OCI-M1 (cell line): ENCODE measurements around the gene LSP1.
"Not testable (repeated sequence)": the region's sequence is repeated elsewhere in the genome, so short reads cannot be mapped to it uniquely, and the experiment has no call there.

ENCODE experiments used
- DNase-seq: peaks from one replicate; lab custom pipeline; 2025; lab: John Stamatoyannopoulos, UW

LSP1 gene

GRCh38 chr11:1864831-1865665, 12.2 kb downstream of the LSP1 start:
- DNase-seq: no peak

- no peak for DNase-seq
Observed at GRCh38 chr11:1866226-1866625, 13.3 kb downstream of the LSP1 start.

GRCh38 chr11:1866776-1867175, 13.9 kb downstream of the LSP1 start:
- DNase-seq: no peak

GRCh38 chr11:1867381-1867780, 14.5 kb downstream of the LSP1 start:
- DNase-seq: no peak

- DNase-seq: no peak
Observed at GRCh38 chr11:1868056-1868635, 15.3 kb downstream of the LSP1 start.

GRCh38 chr11:1868636-1869291, 15.9 kb downstream of the LSP1 start:
- no peak for DNase-seq

- DNase-seq: no peak
Observed at GRCh38 chr11:1869427-1870325, 16.8 kb downstream of the LSP1 start.

GRCh38 chr11:1870326-1870696, 17.4 kb downstream of the LSP1 start:
- DNase-seq: no peak

GRCh38 chr11:1870721-1871466, 18.0 kb downstream of the LSP1 start:
- DNase-seq: no peak

- DNase-seq: no peak
Observed at GRCh38 chr11:1871531-1871930, 18.6 kb downstream of the LSP1 start.

- no peak for DNase-seq
Observed at GRCh38 chr11:1872267-1872985, 19.5 kb downstream of the LSP1 start.

GRCh38 chr11:1873048-1873812, 20.3 kb downstream of the LSP1 start:
- no peak for DNase-seq

GRCh38 chr11:1873813-1874150, 20.9 kb downstream of the LSP1 start:
- DNase-seq: not testable (repeated sequence)

GRCh38 chr11:1874441-1875092, 21.7 kb downstream of the LSP1 start:
- DNase-seq: not testable (repeated sequence)

- DNase-seq: no peak
Observed at GRCh38 chr11:1875093-1875850, 22.4 kb downstream of the LSP1 start.

GRCh38 chr11:1875851-1876301, 23.0 kb downstream of the LSP1 start:
- DNase-seq: not testable (repeated sequence)

- DNase-seq: peak; percentile 48
Observed at GRCh38 chr11:1876361-1877063, 23.6 kb downstream of the LSP1 start.
